ES-I3 (cell line): ENCODE data around the gene TTC4.
"Not testable (repeated sequence)": the region's sequence is repeated elsewhere in the genome, so short reads cannot be mapped to it uniquely, and the experiment has no call there.

Experiments
- H3K36me3 ChIP-seq: 2 replicates; pipeline ENCODE4 v1.6.1; 2013; ENCODE audit warnings: mild to moderate bottlenecking, low read length, control low read depth, moderate library complexity; ENCODE audit not compliant: insufficient read depth
- H3K4me1 ChIP-seq: 2 replicates; pipeline ENCODE4 v1.6.1; 2013; ENCODE audit warnings: mild to moderate bottlenecking, control low read depth, low read length; ENCODE audit not compliant: insufficient read depth
- H3K9ac ChIP-seq: 2 replicates; pipeline ENCODE4 v1.6.1; 2013; ENCODE audit warnings: low read depth, mild to moderate bottlenecking, low read length, moderate library complexity
- H3K9me3 ChIP-seq: 2 replicates; pipeline ENCODE4 v1.6.1; 2013; ENCODE audit warnings: mild to moderate bottlenecking, low read length, moderate library complexity; ENCODE audit not compliant: control insufficient read depth, insufficient read depth

The TTC4 gene

DNA sequence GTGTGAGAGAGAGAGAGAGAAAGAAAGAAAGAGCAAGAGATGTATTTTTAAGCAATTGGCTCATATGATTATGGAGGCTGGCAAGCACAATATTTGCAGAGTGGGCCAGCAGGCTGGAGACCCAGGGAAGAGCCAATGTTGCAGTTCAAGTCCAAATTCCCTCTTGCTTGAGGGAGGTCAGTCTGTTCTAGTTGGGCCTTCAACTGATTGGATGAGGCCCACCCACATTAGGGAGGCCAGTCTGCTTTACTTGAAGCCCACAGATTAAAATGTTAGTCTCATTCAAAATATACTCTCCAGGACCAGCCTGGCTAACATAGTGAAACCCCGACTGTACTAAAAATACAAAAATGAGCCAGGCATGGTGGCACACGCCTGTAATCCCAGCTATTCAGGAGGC lies 57.3 kb downstream of the TTC4 start:
- H3K9ac ChIP-seq: no peak overlapping the region
- no peaks in the 10 kb centered on the region for H3K9me3 ChIP-seq
- H3K36me3 ChIP-seq: no peaks in the 10 kb centered on the region
- H3K4me1 ChIP-seq: no peaks in the 10 kb centered on the region

GRCh38 chr1:54774820-54775498 lies 59.3 kb downstream of the TTC4 start:
- H3K9ac ChIP-seq: peak overlapping the region; percentile 29; the same call in 1 of the 2 replicates
- no peaks in the 10 kb centered on the region for H3K36me3 ChIP-seq
- H3K9me3 ChIP-seq: no peaks in the 10 kb centered on the region
- no peaks in the 10 kb centered on the region for H3K4me1 ChIP-seq

DNA sequence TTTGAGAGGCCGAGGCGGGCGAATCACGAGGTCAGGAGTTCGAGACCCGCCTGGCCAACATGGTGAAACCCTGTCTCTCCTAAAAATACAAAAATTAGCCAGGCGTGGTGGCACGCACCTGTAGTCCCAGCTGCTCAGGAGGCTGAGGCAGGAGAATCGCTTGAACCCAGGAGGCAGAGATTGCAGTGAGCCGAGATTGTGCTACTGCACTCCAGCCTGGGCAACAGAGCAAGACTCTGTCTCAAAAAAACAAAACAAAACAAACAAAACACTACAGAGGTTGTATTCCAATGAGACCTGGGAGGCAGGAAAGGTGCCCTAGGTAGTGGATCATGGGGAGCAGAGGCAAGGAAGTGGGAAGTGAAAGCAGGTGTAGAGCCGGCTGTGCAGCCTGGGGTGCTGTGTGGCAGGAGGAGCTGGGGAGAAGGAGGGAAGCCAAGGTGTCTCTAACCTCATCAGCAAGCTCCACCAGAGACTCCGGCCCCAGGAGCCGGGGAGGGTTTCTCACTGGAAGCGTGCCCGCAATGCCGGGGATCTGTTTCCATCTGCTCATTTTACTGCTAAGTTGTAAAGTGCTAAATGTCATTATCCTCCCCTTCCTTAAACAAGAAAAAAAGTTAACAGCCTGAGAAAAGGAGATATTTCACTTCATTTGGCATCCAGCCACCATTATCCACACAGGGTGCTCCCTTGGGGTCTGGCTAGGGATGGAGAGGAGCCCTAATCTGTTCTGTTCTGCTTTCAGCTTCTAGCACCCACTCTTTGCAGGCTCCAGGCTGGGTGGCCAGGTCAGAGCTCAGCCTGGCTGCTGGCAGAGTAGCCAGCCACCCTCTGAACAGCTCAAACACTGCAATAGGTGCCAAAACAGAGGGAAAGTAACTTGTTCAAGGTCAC lies 60.4 kb downstream of the TTC4 start:
- H3K9me3 ChIP-seq, H3K36me3 ChIP-seq, H3K9ac ChIP-seq, H3K4me1 ChIP-seq: not testable (repeated sequence)

DNA sequence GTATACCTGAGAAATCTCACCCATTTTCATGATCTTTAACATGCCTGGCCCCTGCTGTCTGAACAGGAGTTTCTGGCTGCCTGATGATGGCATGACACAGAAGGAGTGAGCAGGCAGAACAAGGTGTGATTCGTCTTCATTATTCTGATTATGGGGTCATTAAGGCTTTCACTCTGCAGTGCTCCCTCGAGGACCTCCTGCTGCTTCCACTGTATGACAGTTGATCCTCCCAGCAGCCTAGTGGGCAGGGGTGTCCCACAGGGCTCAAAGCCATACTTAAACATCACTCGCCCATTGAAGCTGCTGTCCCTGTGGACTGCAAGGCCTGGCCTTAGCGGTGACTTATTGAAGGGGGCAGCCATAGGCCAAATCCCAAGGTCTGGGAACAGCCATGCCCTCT lies 61.4 kb downstream of the TTC4 start:
- Histone ChIP-seq H3K9ac (no peak overlapping the region), H3K4me1 (no peaks in the 10 kb centered on the region), H3K9me3 (no peaks in the 10 kb centered on the region), H3K36me3 (no peaks in the 10 kb centered on the region)

- no peak overlapping the region for H3K9ac ChIP-seq
- no peaks in the 10 kb centered on the region for H3K4me1 ChIP-seq
- no peaks in the 10 kb centered on the region for H3K9me3 ChIP-seq
- no peaks in the 10 kb centered on the region for H3K36me3 ChIP-seq
These were observed 61.8 kb downstream of the TTC4 start for GRCh38 chr1:54777431-54777830.

GRCh38 chr1:54781023-54781723 lies 65.5 kb downstream of the TTC4 start:
- no peaks in the 10 kb centered on the region for H3K4me1 ChIP-seq
- peak overlapping the region; percentile 35; the same call in 1 of the 2 replicates for H3K9ac ChIP-seq
- H3K36me3 ChIP-seq: no peaks in the 10 kb centered on the region
- no peaks in the 10 kb centered on the region for H3K9me3 ChIP-seq

GRCh38 chr1:54782156-54782555 lies 66.5 kb downstream of the TTC4 start:
- H3K36me3 ChIP-seq: no peaks in the 10 kb centered on the region
- no peaks in the 10 kb centered on the region for H3K4me1 ChIP-seq
- H3K9me3 ChIP-seq: no peaks in the 10 kb centered on the region
- no peak overlapping the region for H3K9ac ChIP-seq

DNA sequence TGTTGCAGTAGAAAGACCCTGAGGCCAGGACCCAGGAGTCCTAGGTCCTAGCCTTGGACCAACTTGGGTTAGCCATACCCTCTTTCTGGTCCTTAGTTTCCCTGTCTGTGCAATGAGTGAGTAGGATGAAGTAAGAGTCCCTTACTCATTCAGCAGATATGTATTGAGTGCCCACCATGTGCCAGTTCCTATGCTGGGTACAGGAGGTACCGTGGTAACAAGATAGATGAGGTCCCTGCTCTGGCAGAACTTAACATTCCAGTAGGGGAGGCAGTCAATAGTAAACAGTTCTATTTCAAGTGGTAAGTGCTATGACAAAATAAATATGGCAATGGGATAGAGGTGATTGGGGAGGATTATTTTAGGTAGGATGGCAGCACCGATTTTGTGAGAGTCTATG lies 66.9 kb downstream of the TTC4 start:
- Histone ChIP-seq H3K36me3 (no peaks in the 10 kb centered on the region), H3K9ac (no peak overlapping the region), H3K4me1 (no peaks in the 10 kb centered on the region), H3K9me3 (no peaks in the 10 kb centered on the region)

GRCh38 chr1:54784066-54784465 lies 68.4 kb downstream of the TTC4 start:
- no peaks in the 10 kb centered on the region for H3K9me3 ChIP-seq
- H3K9ac ChIP-seq: no peak overlapping the region
- H3K36me3 ChIP-seq: no peaks in the 10 kb centered on the region
- peaks cover 8% of the 10 kb centered on the region; the same call in 1 of the 2 replicates for H3K4me1 ChIP-seq

- Histone ChIP-seq H3K9me3 (no peaks in the 10 kb centered on the region), H3K4me1 (peaks cover 10% of the 10 kb centered on the region; the same call in 1 of the 2 replicates), H3K36me3 (no peaks in the 10 kb centered on the region)
These were observed 71.1 kb downstream of the TTC4 start for GRCh38 chr1:54786778-54787177.

GRCh38 chr1:54787604-54788003 lies 71.9 kb downstream of the TTC4 start:
- H3K9me3 ChIP-seq: no peaks in the 10 kb centered on the region
- H3K4me1 ChIP-seq: peaks cover 10% of the 10 kb centered on the region; the same call in 1 of the 2 replicates
- H3K9ac ChIP-seq: no peak overlapping the region
- H3K36me3 ChIP-seq: no peaks in the 10 kb centered on the region

More at GRCh38 chr1:54786778-54787177, 71.1 kb downstream of the TTC4 start:
- no peak overlapping the region for H3K9ac ChIP-seq

DNA sequence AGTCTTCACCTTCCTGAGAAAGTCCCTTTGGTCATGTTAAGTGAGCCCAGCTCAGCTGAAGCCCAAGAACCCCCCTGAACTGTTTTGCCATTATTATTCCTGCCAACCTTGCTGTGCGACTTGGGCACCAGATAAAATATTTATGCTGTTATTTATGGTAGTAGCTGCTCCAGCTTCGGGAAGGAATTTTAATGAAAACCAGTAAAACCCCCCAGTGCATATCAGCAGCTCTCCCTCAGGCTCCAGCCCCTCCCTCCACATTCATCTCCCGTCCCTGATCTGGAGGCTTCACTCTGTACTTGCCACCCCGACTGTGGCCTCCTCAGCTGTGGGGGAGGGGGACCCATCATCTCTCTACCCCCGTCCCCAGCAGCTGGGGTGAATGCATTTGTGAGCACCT lies 72.8 kb downstream of the TTC4 start:
- no peaks in the 10 kb centered on the region for H3K36me3 ChIP-seq
- no peaks in the 10 kb centered on the region for H3K9me3 ChIP-seq
- peaks cover 10% of the 10 kb centered on the region; the same call in 1 of the 2 replicates for H3K4me1 ChIP-seq
- H3K9ac ChIP-seq: no peak overlapping the region

DNA sequence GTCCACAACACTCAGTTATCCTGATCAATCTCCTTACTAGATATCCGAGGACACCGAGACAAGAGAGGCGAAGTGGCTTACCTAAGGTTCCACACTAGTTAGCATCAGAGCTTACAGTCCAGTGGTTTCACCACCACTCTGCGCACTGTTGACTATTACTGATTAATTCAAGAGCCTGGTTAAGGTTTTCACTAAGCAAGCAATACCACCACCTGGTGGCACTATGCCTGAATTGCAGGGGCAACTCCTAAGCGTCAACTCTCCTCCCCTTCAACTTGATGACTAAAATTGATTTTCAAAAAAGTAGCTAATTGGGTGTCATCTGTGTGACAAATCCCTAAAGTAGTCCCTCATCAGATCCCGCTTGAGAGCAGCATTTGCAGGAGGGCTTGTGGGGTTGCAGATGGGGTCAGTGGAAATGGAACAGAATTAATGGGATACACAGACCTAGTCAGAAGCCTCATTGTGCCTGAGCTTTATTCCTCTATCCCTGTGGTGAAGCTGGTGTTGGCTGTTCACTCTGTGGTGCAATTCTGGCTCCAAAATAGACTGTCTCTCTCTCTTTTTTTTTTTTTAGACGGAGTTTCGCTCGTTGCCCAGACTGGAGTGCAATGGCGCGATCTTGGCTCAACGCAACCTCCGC lies 76.3 kb downstream of the TTC4 start:
- Histone ChIP-seq H3K36me3 (no peaks in the 10 kb centered on the region), H3K4me1 (peaks cover 27% of the 10 kb centered on the region), H3K9me3 (no peaks in the 10 kb centered on the region), H3K9ac (no peak overlapping the region)
